ENCODE results near the gene MYEF2.
A peak's percentile ranks its signal among the peaks of the same experiment; 100 is the strongest.

MYEF2 gene

GRCh38 chr15:48086576-48086975 lies 91.5 kb downstream of the MYEF2 start:
- peak; percentile 24 for DNase-seq (ENCODE audit: low read depth)

DNA sequence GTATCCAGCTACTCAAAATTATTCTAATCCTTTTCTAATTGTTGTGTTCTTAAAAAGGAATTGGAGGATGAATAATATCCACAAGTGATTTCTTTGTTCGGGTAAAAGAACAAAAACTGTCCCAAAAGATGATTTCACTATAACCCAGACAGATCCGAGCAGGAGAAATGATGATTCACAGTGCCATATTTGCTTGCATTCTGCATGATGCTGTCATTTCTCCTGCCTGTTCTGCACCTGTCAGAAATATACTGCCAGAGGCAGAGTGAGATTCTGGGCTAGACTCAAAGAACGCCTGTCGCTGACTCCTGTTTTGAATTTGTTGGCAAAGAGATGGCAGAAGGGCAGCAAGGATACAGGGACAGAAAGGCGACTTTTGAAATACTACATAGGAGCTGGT lies 92.0 kb downstream of the MYEF2 start:
- DNase-seq (ENCODE audit: low read depth): no peak

DNA sequence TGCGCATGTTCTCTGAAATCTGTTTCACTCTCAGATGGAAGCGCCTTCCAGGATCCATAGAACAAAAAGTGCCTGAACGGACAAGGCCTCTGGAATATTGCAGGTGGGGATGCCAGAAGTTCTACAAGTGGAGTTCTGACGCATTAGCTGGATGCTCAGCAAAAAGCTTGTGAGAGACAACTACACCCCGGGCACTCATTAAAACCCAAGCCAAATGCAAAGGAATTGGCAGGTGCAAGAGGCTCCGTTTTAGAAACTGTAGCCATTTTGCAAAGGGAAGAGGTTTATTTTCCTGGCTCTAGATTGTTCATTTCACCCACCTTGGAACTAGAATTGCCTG lies 92.5 kb downstream of the MYEF2 start:
- no peak for DNase-seq (ENCODE audit: low read depth)

DNA sequence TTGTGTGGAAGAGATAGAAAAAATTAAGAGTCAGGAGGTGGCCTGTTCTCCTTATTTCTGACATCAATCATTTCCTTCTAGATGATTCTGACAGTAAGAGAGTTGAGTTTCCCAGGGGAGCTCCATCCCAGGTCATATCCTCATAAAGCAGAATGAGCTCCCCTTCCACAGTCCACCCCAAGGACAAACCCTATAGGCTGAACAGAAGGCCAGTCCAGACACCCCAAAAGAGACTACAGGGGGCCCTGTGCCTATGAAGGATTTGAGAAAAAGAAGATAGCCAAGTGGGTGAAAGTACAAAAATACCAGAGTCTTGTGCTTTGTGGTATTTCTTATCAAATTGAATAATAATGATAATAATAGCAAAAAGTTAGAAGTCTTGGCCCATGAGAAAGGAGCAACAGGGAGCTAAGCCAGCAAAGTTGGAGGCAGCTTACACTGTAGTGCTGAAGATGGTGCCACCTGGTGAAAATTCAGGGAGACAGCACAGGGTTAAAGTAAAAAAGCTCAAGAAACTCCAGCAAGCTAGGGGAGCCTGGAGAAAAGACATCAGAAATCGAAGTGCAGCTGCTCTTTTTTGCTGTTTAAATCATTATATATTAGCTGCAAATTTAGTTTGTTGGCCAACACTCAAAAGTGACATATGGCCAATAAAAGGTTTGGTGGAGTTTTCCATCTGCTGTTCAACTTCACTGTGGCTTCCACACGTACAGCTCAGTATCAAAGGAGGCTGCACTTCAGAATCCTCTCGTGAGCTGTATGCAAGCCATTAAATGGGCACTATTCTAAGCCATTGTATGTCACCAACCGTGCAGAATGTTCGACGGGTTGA lies 93.1 kb downstream of the MYEF2 start:
- peak; percentile 18 for DNase-seq (ENCODE audit: low read depth)

Data from fibroblast of gingiva (primary cell).